H1 (cell line): Measurements from ENCODE around the gene NARS2. TPM values are rescaled to one million over a fixed set of nuclear protein-coding genes. Genes with fewer than 3 reads are reported as not detected.

Source experiments
- CTCF ChIA-PET: fragments of 300-600 bp; sonication (Branson Sonifier 250); formaldehyde crosslinking; loops from one replicate; lab custom pipeline; 2021; ENCODE audit not compliant: partially characterized antibody; lab: Charles Lee
- POLR2A ChIA-PET: fragments of 300-600 bp; sonication (Branson Sonifier 250); formaldehyde crosslinking; loops from one replicate; lab custom pipeline; 2021; ENCODE audit warnings: inconsistent platforms; ENCODE audit not compliant: partially characterized antibody; lab: Charles Lee
- DNase-seq, 2 experiments: peaks; one replicate each; pipeline versions ENCODE4 v3.0.0 to v3.0.0-alpha.2; 2010 to 2022; ENCODE audit warnings: low spot score in 2 of 2, low read depth in 1 of 2, mixed read lengths in 1 of 2
- FAIRE-seq: peaks from 2 replicates; lab custom pipeline; 2011; peaks lifted over from hg19 to GRCh38; lab: Jason Lieb, UNC
- H2AFZ ChIP-seq: 2 replicates; pipeline ENCODE4 v1.8.1; 2012; ENCODE audit warnings: low read length, inconsistent platforms
- H2AK5ac ChIP-seq: 2 replicates; pipeline ENCODE4 v1.6.1; 2013; ENCODE audit warnings: low read depth, low read length
- H2BK120ac ChIP-seq: replicated peaks from 2 replicates; pipeline ENCODE3; 2013; ENCODE audit warnings: low read depth, low read length, inconsistent platforms
- H2BK12ac ChIP-seq: 2 replicates; pipeline ENCODE4 v1.6.1; 2013; ENCODE audit warnings: low read depth, low read length
- H2BK15ac ChIP-seq: 2 replicates; pipeline ENCODE4 v1.6.1; 2013; ENCODE audit warnings: low read length
- H2BK20ac ChIP-seq: 2 replicates; pipeline ENCODE4 v1.6.1; 2013; ENCODE audit warnings: low read length
- H2BK5ac ChIP-seq: 2 replicates; pipeline ENCODE4 v1.6.1; 2013; ENCODE audit warnings: low read depth, low read length
- H3K14ac ChIP-seq: 2 replicates; pipeline ENCODE4 v1.6.1; 2013; ENCODE audit warnings: inconsistent platforms; ENCODE audit not compliant: insufficient read length
- H3K18ac ChIP-seq: 2 replicates; pipeline ENCODE4 v1.6.1; 2013; ENCODE audit warnings: low read length; ENCODE audit errors: extremely low read depth
- H3K23ac ChIP-seq: 2 replicates; pipeline ENCODE4 v1.6.1; 2013; ENCODE audit warnings: inconsistent platforms; ENCODE audit not compliant: insufficient read length
- H3K23me2 ChIP-seq: 2 replicates; pipeline ENCODE4 v1.6.1; 2013; ENCODE audit warnings: low read depth, low read length
- H3K27ac ChIP-seq: 2 replicates; pipeline ENCODE4 v1.6.1; 2011; ENCODE audit warnings: low read depth, low read length, inconsistent platforms
- H3K27me3 ChIP-seq, 4 experiments: replicated peaks in 1 of 4; 1 replicate in 1 of 4; 2 replicates in 3 of 4; pipeline versions ENCODE4 v1.6.1 to v1.8.1; 2011 to 2013; ENCODE audit warnings: low read length in 3 of 4, mild to moderate bottlenecking in 3 of 4, inconsistent platforms in 2 of 4, mixed read lengths in 2 of 4, moderate library complexity in 1 of 4; ENCODE audit not compliant: control insufficient read depth in 3 of 4, insufficient read depth in 3 of 4; ENCODE audit errors: extremely low read depth in 1 of 4
- H3K36me3 ChIP-seq, 4 experiments: 2 replicates each; pipeline versions ENCODE4 v1.6.1 to v1.8.1; 2011 to 2013; ENCODE audit warnings: mild to moderate bottlenecking in 4 of 4, low read length in 3 of 4, moderate library complexity in 2 of 4, control low read depth in 1 of 4, inconsistent platforms in 1 of 4; ENCODE audit not compliant: insufficient read depth in 4 of 4, control insufficient read depth in 2 of 4
- H3K4ac ChIP-seq: replicated peaks from 2 replicates; pipeline ENCODE3; 2013; ENCODE audit warnings: low read length, low read depth, mixed read lengths, inconsistent platforms; ENCODE audit not compliant: insufficient read length
- H3K4me1 ChIP-seq, 4 experiments: replicated peaks in 1 of 4; 1 replicate in 1 of 4; 2 replicates in 3 of 4; pipeline versions ENCODE4 v1.6.1 to v1.8.1; 2011 to 2013; ENCODE audit warnings: low read length in 3 of 4, inconsistent platforms in 2 of 4, mixed read lengths in 1 of 4; ENCODE audit not compliant: insufficient read depth in 4 of 4, control insufficient read depth in 3 of 4
- H3K4me2 ChIP-seq, 2 experiments: 2 replicates each; pipeline versions ENCODE4 v1.6.1 to v1.8.1; 2011 to 2013; ENCODE audit warnings: low read depth in 2 of 2, low read length in 2 of 2, control low read depth in 1 of 2, inconsistent platforms in 1 of 2, mild to moderate bottlenecking in 1 of 2; ENCODE audit not compliant: insufficient read depth in 1 of 2
- H3K4me3 ChIP-seq, 4 experiments: fragments of 200-600, 300-600 bp in 1 of 4; sonication (generic), shearing (Covaris generic), sonication (Bioruptor Twin) in 1 of 4; 2 replicates each; pipeline versions ENCODE4 v1.5.1 to v1.8.1; 2011 to 2016; ENCODE audit warnings: low read length in 4 of 4, low read depth in 3 of 4, control low read depth in 2 of 4, inconsistent platforms in 2 of 4, mild to moderate bottlenecking in 2 of 4, mixed read lengths in 1 of 4, moderate library complexity in 1 of 4; ENCODE audit not compliant: insufficient read depth in 2 of 4; ENCODE audit errors: extremely low read depth in 1 of 4
- H3K56ac ChIP-seq: replicated peaks from 2 replicates; pipeline ENCODE3; 2013; ENCODE audit warnings: low read depth, mild to moderate bottlenecking, mixed read lengths, low read length, inconsistent platforms; ENCODE audit not compliant: insufficient read length
- H3K79me1 ChIP-seq: 2 replicates; pipeline ENCODE4 v1.6.1; 2013; ENCODE audit warnings: low read depth, low read length, control low read depth
- H3K79me2 ChIP-seq, 2 experiments: 2 replicates each; pipeline versions ENCODE4 v1.6.1 to v1.8.1; 2012 to 2013; ENCODE audit warnings: low read length in 2 of 2, mild to moderate bottlenecking in 2 of 2, inconsistent platforms in 1 of 2; ENCODE audit not compliant: insufficient read depth in 2 of 2, control insufficient read depth in 1 of 2
- H3K9ac ChIP-seq, 4 experiments: replicated peaks in 1 of 4; 1 replicate in 1 of 4; 2 replicates in 3 of 4; pipeline versions ENCODE4 v1.6.1 to v1.8.1; 2011 to 2013; ENCODE audit warnings: low read depth in 3 of 4, low read length in 3 of 4, control low read depth in 2 of 4, mild to moderate bottlenecking in 2 of 4, moderate library complexity in 2 of 4, inconsistent platforms in 1 of 4; ENCODE audit errors: extremely low read depth in 1 of 4
- H3K9me3 ChIP-seq, 2 experiments: 2 replicates each; pipeline versions ENCODE4 v1.6.1 to v1.8.1; 2012 to 2013; ENCODE audit warnings: mild to moderate bottlenecking in 2 of 2, moderate library complexity in 2 of 2, control low read depth in 1 of 2, inconsistent platforms in 1 of 2, low read depth in 1 of 2, low read length in 1 of 2, mixed read lengths in 1 of 2; ENCODE audit not compliant: insufficient read depth in 2 of 2
- H4K20me1 ChIP-seq, 2 experiments: replicated peaks in 1 of 2; 2 replicates each; pipeline versions ENCODE3 to v1.8.1; 2011 to 2013; ENCODE audit warnings: inconsistent platforms in 2 of 2, low read length in 2 of 2, mild to moderate bottlenecking in 1 of 2; ENCODE audit not compliant: insufficient read depth in 2 of 2, control insufficient read depth in 1 of 2
- H4K5ac ChIP-seq: 2 replicates; pipeline ENCODE4 v1.6.1; 2013; ENCODE audit warnings: low read length, low read depth, mixed read lengths, inconsistent platforms; ENCODE audit not compliant: insufficient read length
- H4K8ac ChIP-seq: 2 replicates; pipeline ENCODE4 v1.8.0; 2013; ENCODE audit warnings: mild to moderate bottlenecking, moderate library complexity, low read length, inconsistent platforms; ENCODE audit not compliant: insufficient read depth; ENCODE audit errors: extremely low read depth
- H4K91ac ChIP-seq: replicated peaks from 2 replicates; pipeline ENCODE3; 2013; ENCODE audit warnings: low read length, mixed read lengths, inconsistent platforms; ENCODE audit not compliant: insufficient read length
- CREB1 ChIP-seq: IDR thresholded peaks from 2 replicates; pipeline ENCODE4 v1.6.1; 2012; ENCODE audit warnings: inconsistent platforms
- EGR1 ChIP-seq: IDR thresholded peaks from 2 replicates; pipeline ENCODE4 v1.6.1; 2011; ENCODE audit warnings: low read depth, low read length, borderline replicate concordance
- EZH2 ChIP-seq: fragments of 200-600 bp; sonication (generic); IDR thresholded peaks from 2 replicates; pipeline ENCODE4 v1.7.1; 2012; ENCODE audit warnings: low read depth, mild to moderate bottlenecking, moderate library complexity, low read length, inconsistent platforms; ENCODE audit not compliant: severe bottlenecking
- HDAC2 ChIP-seq, 2 experiments: fragments of 300-600 bp in 1 of 2; sonication (generic) in 1 of 2; IDR thresholded peaks; 2 replicates each; pipeline ENCODE4 v1.6.1; 2011 to 2012; ENCODE audit warnings: low read depth in 2 of 2, low read length in 2 of 2, mild to moderate bottlenecking in 2 of 2, moderate library complexity in 2 of 2, borderline replicate concordance in 1 of 2, inconsistent platforms in 1 of 2
- NANOG ChIP-seq: IDR thresholded peaks from 2 replicates; pipeline ENCODE4 v1.6.1; 2011; ENCODE audit warnings: low read length, low read depth, mild to moderate bottlenecking, inconsistent platforms; ENCODE audit not compliant: insufficient read depth, poor library complexity, severe bottlenecking
- NRF1 ChIP-seq: IDR thresholded peaks from 2 replicates; pipeline ENCODE4 v1.6.1; 2011; ENCODE audit warnings: mild to moderate bottlenecking, low read depth, low read length, improper control_type of control experiment
- WGBS, 2 experiments: shearing (Covaris generic) in 1 of 2; methylation state at CpG; one replicate each; pipeline versions ENCODE4 v1.1.6 to v1.1.7; 2013 to 2015; ENCODE audit warnings: low lambda C conversion rate in 2 of 2, mixed read lengths in 2 of 2, inconsistent platforms in 1 of 2, low coverage in 1 of 2, missing lambda C conversion rate in 1 of 2; ENCODE audit not compliant: insufficient replicate concordance in 2 of 2, insufficient coverage in 1 of 2, insufficient read length in 1 of 2; ENCODE audit errors: extremely low coverage in 1 of 2, missing lambda C conversion rate in 1 of 2; 5-methylcytosine and 5-hydroxymethylcytosine counted together
- polyA plus RNA-seq, 7 experiments: library from polyadenylated mRNA; depleted of rRNA in 3 of 7; stranded (reverse) in 5 of 7; unstranded in 2 of 7; fragments of >200 nt in 5 of 7; fragments of 200-250 nt in 2 of 7; gene quantifications; 1 replicate in 5 of 7; 2 replicates in 1 of 7; 4 replicates in 1 of 7; pipeline versions ENCODE4 v1.2.1 to v1.2.3, GENCODE V29; 2011 to 2013; ENCODE audit warnings: missing spikeins in 2 of 7, mixed read lengths in 2 of 7
- total RNA-seq: library from RNA; stranded (reverse); fragmentation: NEBNext Ultra II Directional; extraction: Animal tissue kit (Norgen Biotek cat#: 25700); gene quantifications from 2 replicates; pipeline ENCODE4 v1.2.1, GENCODE V29; 2021
- TF ChIP-seq, protein P1 (sequence below): IDR thresholded peaks from 2 replicates; pipeline ENCODE4 v1.6.1; 2012; ENCODE audit warnings: inconsistent platforms
- TF ChIP-seq, protein P2 (sequence below): IDR thresholded peaks from 2 replicates; pipeline ENCODE4 v1.6.1; 2011; ENCODE audit warnings: low read depth, mild to moderate bottlenecking, low read length; ENCODE audit not compliant: insufficient read depth

The NARS2 gene
- total and polyA plus RNA-seq, 2 of the 8 experiments (the other 6 are each of a cell fraction or from before 2014, with no cell fraction given): 26.2 to 51.6 TPM

DNA sequence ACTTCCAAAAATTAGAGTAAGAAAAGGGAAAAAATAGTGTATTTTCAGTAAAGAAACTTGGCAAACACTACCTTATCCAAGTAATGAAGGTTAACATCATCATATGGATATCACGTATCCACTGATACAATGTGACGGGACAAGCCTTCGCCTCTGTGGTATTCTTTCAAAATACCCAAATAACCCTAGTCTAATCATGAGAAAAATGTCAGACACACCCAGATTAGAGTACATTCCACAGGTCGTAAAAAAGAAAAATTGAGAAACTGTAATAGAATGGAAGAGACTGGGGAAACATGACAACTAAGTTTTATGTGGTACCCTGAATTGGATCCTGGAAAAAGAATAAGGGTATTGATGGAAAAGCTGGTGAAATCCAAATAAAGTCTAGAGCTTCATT is 48.9 kb downstream of the NARS2 start:
- Histone ChIP-seq H4K20me1 (no peaks in the 10 kb centered on the region), H3K4me1 (no peaks in the 10 kb centered on the region), H4K5ac (no peak overlapping the region), H2BK5ac (no peak overlapping the region), H4K91ac (no peak overlapping the region), H3K4me3 (no peak overlapping the region), H3K9me3 (no peaks in the 10 kb centered on the region), H3K27me3 (no peaks in the 10 kb centered on the region), H3K14ac (no peak overlapping the region), H2BK12ac (no peak overlapping the region), H3K79me2 (no peaks in the 10 kb centered on the region), H3K18ac (no peak overlapping the region), H3K36me3 (no peaks in the 10 kb centered on the region; a peak in 1 of 8 replicates), H3K23ac (no peak overlapping the region), H3K27ac (no peak overlapping the region), H3K4ac (no peak overlapping the region), H2BK15ac (no peak overlapping the region), H2AFZ (no peak overlapping the region), H2BK20ac (no peak overlapping the region), H3K4me2 (no peak overlapping the region), H3K79me1 (no peaks in the 10 kb centered on the region), H3K56ac (no peak overlapping the region), H2AK5ac (no peak overlapping the region), H3K23me2 (no peaks in the 10 kb centered on the region), H3K9ac (no peak overlapping the region), H4K8ac (no peak overlapping the region), H2BK120ac (no peak overlapping the region)
- 92% methylated on average over 4 of the region's 4 CpGs; no CpG with 5 or more reads in 1 of the 2 experiments for WGBS, 2 experiments
- ChIA-PET POLR2A (no interaction called here), CTCF (interaction anchor here (1.0 kb wide), 1 partner anchor 112 kb away, joined by 3 read pairs; no protein-coding TSS in a partner anchor)
- no peak for DNase-seq
- FAIRE-seq: no peak
- no peak for TF ChIP-seq NRF1
- TF ChIP-seq, protein P1, sequence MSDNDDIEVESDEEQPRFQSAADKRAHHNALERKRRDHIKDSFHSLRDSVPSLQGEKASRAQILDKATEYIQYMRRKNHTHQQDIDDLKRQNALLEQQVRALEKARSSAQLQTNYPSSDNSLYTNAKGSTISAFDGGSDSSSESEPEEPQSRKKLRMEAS: no peak
- no peak for TF ChIP-seq EZH2
- no peak for TF ChIP-seq NANOG
- no peak for TF ChIP-seq HDAC2 (IDR thresholded peaks at IDR 0.05; ENCODE audit: borderline replicate concordance in 1 of 2, low read depth in 2 of 2, low read length in 2 of 2)
- TF ChIP-seq CREB1: no peak
- TF ChIP-seq EGR1: no peak
- TF ChIP-seq, protein P2, sequence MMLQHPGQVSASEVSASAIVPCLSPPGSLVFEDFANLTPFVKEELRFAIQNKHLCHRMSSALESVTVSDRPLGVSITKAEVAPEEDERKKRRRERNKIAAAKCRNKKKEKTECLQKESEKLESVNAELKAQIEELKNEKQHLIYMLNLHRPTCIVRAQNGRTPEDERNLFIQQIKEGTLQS: no peak
